Measurements from ENCODE around the gene PADI3.

GRCh38 chr1:17293681-17294425, 45.0 kb downstream of the PADI3 start:
- TF ChIP-seq PRPF4 (IDR thresholded peaks at IDR 0.05; ENCODE audit: low read depth, low read length, poor library complexity, severe bottlenecking) = no peak
- no peak for TF ChIP-seq ELF1 (CRISPR knock-in tag; IDR thresholded peaks at IDR 0.05)

All from HepG2 (cell line).